ENCODE measurements around the gene FAP.

The FAP gene

DNA sequence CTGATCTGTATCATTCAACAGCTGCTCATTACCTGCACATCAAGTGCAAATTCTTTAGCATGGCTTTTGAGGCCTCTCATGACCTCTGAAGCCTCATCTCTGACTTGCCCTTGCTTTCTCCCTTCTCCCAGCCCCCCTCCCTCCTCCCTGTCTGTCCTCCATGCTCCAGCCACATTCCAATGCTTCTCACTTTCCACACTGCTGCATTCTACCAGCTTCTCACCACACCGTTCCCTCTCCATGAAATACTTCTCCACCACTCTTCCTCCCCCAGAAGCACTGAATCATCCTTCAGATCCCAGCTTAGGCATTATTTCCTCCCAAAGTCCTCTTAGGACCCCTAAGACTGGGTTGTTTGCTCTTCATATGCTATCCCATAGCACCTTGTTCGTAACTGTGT lies 118.1 kb downstream of the FAP start:
- no peak for DNase-seq

DNA sequence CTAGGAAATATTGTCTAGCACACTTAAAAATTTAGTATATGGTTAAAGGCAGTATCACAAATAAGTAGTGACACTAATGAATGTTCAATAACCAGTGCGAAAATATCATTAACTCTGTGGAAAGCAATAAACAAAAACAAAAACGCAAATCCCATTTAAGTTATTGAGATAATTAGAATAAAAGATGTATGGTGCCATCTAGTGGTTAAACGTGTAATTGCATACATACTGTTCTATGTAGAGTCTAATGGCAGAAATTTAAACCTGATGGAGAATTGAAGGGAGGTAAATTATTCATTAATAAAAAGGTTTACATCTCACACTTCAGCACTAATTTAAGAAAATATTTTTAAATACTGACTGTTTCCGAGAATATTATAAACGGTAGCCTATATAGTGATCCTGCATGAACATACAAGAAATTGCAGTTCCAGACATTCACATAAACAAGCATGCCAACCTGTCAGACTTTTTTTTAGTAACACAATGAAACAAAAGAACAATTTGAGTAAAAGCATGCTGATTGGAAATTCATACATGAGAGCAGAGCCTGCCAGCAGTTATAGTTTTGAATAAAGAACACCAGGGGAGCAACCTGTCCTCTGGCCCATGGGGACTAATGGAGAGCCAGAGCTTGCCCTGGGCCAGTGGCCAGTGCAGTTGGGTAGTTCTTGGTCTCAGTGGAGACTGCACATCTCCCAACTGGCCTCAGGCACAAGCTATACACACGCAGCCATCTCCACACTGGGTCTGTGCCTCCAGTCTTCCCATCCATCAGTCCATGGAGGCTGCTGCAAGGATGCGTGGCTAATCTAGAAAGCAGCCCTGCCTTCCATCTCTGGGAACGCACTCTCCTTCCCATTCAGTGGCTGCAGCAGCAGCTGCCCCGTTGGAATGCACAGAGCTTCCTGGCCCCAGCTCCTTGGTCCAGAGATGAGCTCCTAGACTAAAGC lies 119.2 kb downstream of the FAP start:
- peak; percentile 26 for DNase-seq
